Measurements from ENCODE around the gene AZIN2.
"Not testable (repeated sequence)": the region's sequence is repeated elsewhere in the genome, so short reads cannot be mapped to it uniquely, and the experiment has no call there.

Gene AZIN2

GRCh38 chr1:33080885-33081553, at the start of gene AZIN2:
Gene AZIN2, plus strand, starts transcription at chr1:33081153. Its CDS starts 1,097 bp downstream, at chr1:33082250.
- DNase-seq: peak; percentile 95 to 98

GRCh38 chr1:33031506-33031905, 49.4 kb upstream of the AZIN2 start:
- DNase-seq: no peak

GRCh38 chr1:33032126-33032869, 48.7 kb upstream of the AZIN2 start:
- DNase-seq: no peak

- peak in 1 of 2 donors; percentile 8 for DNase-seq
Measured at GRCh38 chr1:33036051-33036525, 44.9 kb upstream of the AZIN2 start.

- DNase-seq: peak; percentile 86 to 87
Measured at GRCh38 chr1:33036526-33037503, 44.1 kb upstream of the AZIN2 start, which contains the start of gene AK2. Gene AK2, minus strand, starts transcription at chr1:33036883. Its CDS starts 55 bp downstream, at chr1:33036828.

- no peak for DNase-seq
Measured at GRCh38 chr1:33039840-33040239, 41.1 kb upstream of the AZIN2 start.

- DNase-seq: no peak
Measured at GRCh38 chr1:33041026-33041425, 39.9 kb upstream of the AZIN2 start.

GRCh38 chr1:33042831-33043230, 38.1 kb upstream of the AZIN2 start:
- DNase-seq: no peak

- DNase-seq: no peak
Measured at GRCh38 chr1:33043267-33044092, 37.5 kb upstream of the AZIN2 start.

- no peak for DNase-seq
Measured at GRCh38 chr1:33045246-33045645, 35.7 kb upstream of the AZIN2 start.

- no peak for DNase-seq
Measured at GRCh38 chr1:33045814-33046213, 35.1 kb upstream of the AZIN2 start.

- not testable (repeated sequence) for DNase-seq
Measured at GRCh38 chr1:33046234-33046633, 34.7 kb upstream of the AZIN2 start.

GRCh38 chr1:33047290-33047689, 33.7 kb upstream of the AZIN2 start:
- DNase-seq: no peak

- no peak for DNase-seq
Measured at GRCh38 chr1:33047839-33048305, 33.1 kb upstream of the AZIN2 start.

GRCh38 chr1:33048426-33048825, 32.5 kb upstream of the AZIN2 start:
- no peak for DNase-seq

GRCh38 chr1:33049371-33049770, 31.6 kb upstream of the AZIN2 start:
- DNase-seq: no peak

- DNase-seq: no peak
Measured at GRCh38 chr1:33050221-33051076, 30.5 kb upstream of the AZIN2 start.

- peak; percentile 20 to 25 for DNase-seq
Measured at GRCh38 chr1:33055210-33056008, 25.5 kb upstream of the AZIN2 start.

- no peak for DNase-seq
Measured at GRCh38 chr1:33056426-33056825, 24.5 kb upstream of the AZIN2 start.

GRCh38 chr1:33057095-33057494, 23.9 kb upstream of the AZIN2 start:
- DNase-seq: no peak
